A549 (cell line): ENCODE measurements around the gene WDHD1. TPM values are rescaled to one million over a fixed set of nuclear protein-coding genes. Genes with fewer than 3 reads are reported as not detected.

Experiments
- ATAC-seq, 2 experiments: fragments of 200-7000 bp in 1 of 2; fragments of >200 bp in 1 of 2; cut with Nextera tagmentation in 1 of 2; cut with Tn5 transposase in 1 of 2; 3 replicates each; pipeline versions ENCODE4 v1.8.0 to v1.9.1; 2018 to 2020; ENCODE audit warnings: mild to moderate bottlenecking in 1 of 2, moderate library complexity in 1 of 2
- CTCF ChIA-PET: fragments of 300-600 bp; sonication (Branson Sonifier 250); formaldehyde crosslinking; extraction: SDS; loops from one replicate; lab custom pipeline; 2021; ENCODE audit warnings: antibody characterized with exemption, inconsistent platforms; lab: Yijun Ruan, JAX
- POLR2A ChIA-PET: fragments of 350-600 bp; formaldehyde crosslinking; extraction: SDS; loops from one replicate; lab custom pipeline; 2021; ENCODE audit warnings: antibody characterized with exemption, inconsistent platforms; lab: Yijun Ruan, JAX
- DNase-seq, 2 experiments: peaks; one replicate each; pipeline versions ENCODE4 v3.0.0 to v3.0.0-alpha.2; 2011 to 2016; ENCODE audit warnings: low read depth in 1 of 2, low spot score in 1 of 2
- FAIRE-seq: peaks from 2 replicates; lab custom pipeline; 2011; peaks lifted over from hg19 to GRCh38; lab: Jason Lieb, UNC
- H3K27ac ChIP-seq, 2 experiments: fragments of >200 bp; sonication (Bioruptor Twin); formaldehyde crosslinking; 3 replicates each; pipeline ENCODE4 v1.5.1; 2016 to 2017
- H3K4me1 ChIP-seq: fragments of >200 bp; sonication (Bioruptor Twin); formaldehyde crosslinking; 3 replicates; pipeline ENCODE4 v1.6.1; 2016
- H3K4me2 ChIP-seq: fragments of >200 bp; sonication (Bioruptor Twin); formaldehyde crosslinking; 3 replicates; pipeline ENCODE4 v1.6.1; 2016
- H3K4me3 ChIP-seq: fragments of >200 bp; sonication (Bioruptor Twin); formaldehyde crosslinking; 3 replicates; pipeline ENCODE4 v1.5.1; 2016
- H3K9me3 ChIP-seq: fragments of >200 bp; sonication (Bioruptor Twin); formaldehyde crosslinking; 3 replicates; pipeline ENCODE4 v1.6.1; 2016
- ATOH8 ChIP-seq: fragments of 250-450 bp; sonication (Bioruptor Pico); IDR thresholded peaks from 2 replicates; pipeline ENCODE4 v1.5.0; 2020; ENCODE audit warnings: low read depth, mild to moderate bottlenecking, moderate library complexity
- CBX2 ChIP-seq: fragments of 200-600 bp; sonication (generic); IDR thresholded peaks from 2 replicates; pipeline ENCODE4 v1.6.1; 2016; ENCODE audit warnings: low read depth, mild to moderate bottlenecking, borderline replicate concordance
- CBX8 ChIP-seq: fragments of 200-600 bp; sonication (generic); IDR thresholded peaks from 2 replicates; pipeline ENCODE4 v1.6.1; 2016
- CEBPB ChIP-seq, 2 experiments: fragments of >200 bp in 1 of 2; sonication (Bioruptor Twin) in 1 of 2; formaldehyde crosslinking in 1 of 2; IDR thresholded peaks; 2 replicates each; pipeline ENCODE4 v1.6.1; 2012 to 2016
- CTCF ChIP-seq: fragments of >200 bp; sonication (Bioruptor Twin); formaldehyde crosslinking; IDR thresholded peaks from 3 replicates; pipeline ENCODE4 v1.5.1; 2016
- FOSB ChIP-seq: fragments of 250-450 bp; sonication (Bioruptor Pico); IDR thresholded peaks from 2 replicates; pipeline ENCODE4 v1.5.0; 2020; ENCODE audit warnings: mild to moderate bottlenecking, moderate library complexity
- FOSL2 ChIP-seq, 2 experiments: fragments of 450-650 bp in 1 of 2; fragments of >200 bp in 1 of 2; sonication (Bioruptor Twin) in 1 of 2; formaldehyde crosslinking; IDR thresholded peaks; 2 replicates each; pipeline versions ENCODE4 v1.5.0 to v1.6.1; 2016 to 2020; ENCODE audit warnings: mild to moderate bottlenecking in 1 of 2, moderate library complexity in 1 of 2
- FOXS1 ChIP-seq: fragments of 250-450 bp; sonication (Bioruptor Pico); IDR thresholded peaks from 2 replicates; pipeline ENCODE4 v1.5.0; 2020; ENCODE audit warnings: mild to moderate bottlenecking, moderate library complexity
- HMGXB4 ChIP-seq: fragments of 250-450 bp; sonication (Bioruptor Pico); IDR thresholded peaks from 2 replicates; pipeline ENCODE4 v1.5.0; 2021; ENCODE audit warnings: mild to moderate bottlenecking, moderate library complexity, borderline replicate concordance
- JUNB ChIP-seq: fragments of >200 bp; sonication (Bioruptor Twin); formaldehyde crosslinking; IDR thresholded peaks from 2 replicates; pipeline ENCODE4 v1.6.1; 2016
- KDM5A ChIP-seq: fragments of 200-600 bp; sonication (generic); IDR thresholded peaks from 2 replicates; pipeline ENCODE4 v1.6.1; 2016; ENCODE audit warnings: antibody characterized with exemption, mild to moderate bottlenecking
- MYC ChIP-seq: IDR thresholded peaks from 2 replicates; pipeline ENCODE4 v1.6.1; 2012; ENCODE audit warnings: mild to moderate bottlenecking, inconsistent platforms, low read length, improper control_type of control experiment, borderline replicate concordance
- NPAS2 ChIP-seq: fragments of 250-450 bp; sonication (Bioruptor Pico); IDR thresholded peaks from 2 replicates; pipeline ENCODE4 v1.8.0; 2022; ENCODE audit warnings: mild to moderate bottlenecking, moderate library complexity, borderline replicate concordance
- POLR2AphosphoS2 ChIP-seq: conservative IDR thresholded peaks from 2 replicates; pipeline ENCODE4 v1.6.1; 2012; ENCODE audit warnings: low read length, improper control_type of control experiment, inconsistent platforms
- RARB ChIP-seq: fragments of 250-450 bp; sonication (Bioruptor Pico); IDR thresholded peaks from 2 replicates; pipeline ENCODE4 v1.8.0; 2021; ENCODE audit warnings: mild to moderate bottlenecking, moderate library complexity
- RFX5 ChIP-seq: fragments of 450-650 bp; IDR thresholded peaks from 2 replicates; pipeline ENCODE4 v1.7.1; 2014; ENCODE audit warnings: antibody characterized with exemption, mild to moderate bottlenecking, moderate library complexity
- SMC3 ChIP-seq: fragments of >200 bp; sonication (Bioruptor Twin); formaldehyde crosslinking; IDR thresholded peaks from 3 replicates; pipeline ENCODE4 v1.6.1; 2018; ENCODE audit warnings: inconsistent platforms
- ZC3H11A ChIP-seq: fragments of 450-650 bp; IDR thresholded peaks from 2 replicates; pipeline ENCODE4 v1.6.1; 2014; ENCODE audit warnings: antibody characterized with exemption, mild to moderate bottlenecking
- ZFP36 ChIP-seq: fragments of 450-650 bp; IDR thresholded peaks from 2 replicates; pipeline ENCODE4 v1.6.1; 2014; ENCODE audit warnings: borderline replicate concordance; ENCODE audit not compliant: partially characterized antibody
- ZSCAN20 ChIP-seq: fragments of 250-450 bp; sonication (Bioruptor Pico); IDR thresholded peaks from 2 replicates; pipeline ENCODE4 v1.8.0; 2022; ENCODE audit warnings: mild to moderate bottlenecking, moderate library complexity
- WGBS: methylation state at CpG from one replicate; pipeline ENCODE4 v1.1.6; 2017; ENCODE audit errors: missing lambda C conversion rate; 5-methylcytosine and 5-hydroxymethylcytosine counted together
- polyA plus RNA-seq, 4 experiments: library from polyadenylated mRNA; depleted of rRNA in 3 of 4; stranded (reverse); fragments of >200 nt; fragmentation: RNase III in 1 of 4; extraction: RNeasy Plus Mini Kit Qiagen cat#74134 plus additional on column Dnase treatment in 1 of 4; gene quantifications; 2 replicates in 3 of 4; 3 replicates in 1 of 4; pipeline ENCODE4 v1.2.3, GENCODE V29; 2011 to 2017
- TF ChIP-seq, protein P1 (sequence below): fragments of 200-600 bp; sonication (generic); IDR thresholded peaks from 2 replicates; pipeline ENCODE4 v1.6.1; 2016; ENCODE audit warnings: antibody characterized with exemption, mild to moderate bottlenecking, moderate library complexity
- TF ChIP-seq, protein P2 (sequence below): fragments of 150-350 bp; IDR thresholded peaks from 2 replicates; pipeline ENCODE4 v1.6.1; 2014; ENCODE audit warnings: low read depth, mild to moderate bottlenecking, low read length
- TF ChIP-seq, protein P3 (sequence below): IDR thresholded peaks from 2 replicates; pipeline ENCODE4 v1.6.1; 2012; ENCODE audit warnings: low read depth, borderline replicate concordance

WDHD1 gene
- polyA plus RNA-seq, 2 of the 4 experiments (the other 2 are of a cell fraction): 16.3 to 35.6 TPM

GRCh38 chr14:54974788-54975414, 52.0 kb downstream of the WDHD1 start (continued):
- no peak for TF ChIP-seq RARB (CRISPR knock-in tag)

GRCh38 chr14:54967496-54967895, 59.4 kb downstream of the WDHD1 start:
- Histone ChIP-seq H3K4me1 (no peaks in the 10 kb centered on the region), H3K4me2 (no peak overlapping the region), H3K4me3 (no peak overlapping the region)
- DNase-seq: no peak
- FAIRE-seq: no peak
- no peak for ATAC-seq
- 69% methylated on average over 4 of the region's 4 CpGs for WGBS
- CTCF ChIA-PET: interaction anchor here (1.0 to 1.5 kb wide), 2 partner anchors 10 to 65 kb away, joined by 3 to 5 read pairs; no protein-coding TSS in a partner anchor
- no peak for TF ChIP-seq KDM5A
- no peak for TF ChIP-seq MYC
- TF ChIP-seq CTCF: no peak
- TF ChIP-seq CBX2: no peak
- no peak for TF ChIP-seq JUNB
- no peak for TF ChIP-seq POLR2AphosphoS2
- no peak for TF ChIP-seq RFX5
- no peak for TF ChIP-seq FOSB
- TF ChIP-seq, protein P1, sequence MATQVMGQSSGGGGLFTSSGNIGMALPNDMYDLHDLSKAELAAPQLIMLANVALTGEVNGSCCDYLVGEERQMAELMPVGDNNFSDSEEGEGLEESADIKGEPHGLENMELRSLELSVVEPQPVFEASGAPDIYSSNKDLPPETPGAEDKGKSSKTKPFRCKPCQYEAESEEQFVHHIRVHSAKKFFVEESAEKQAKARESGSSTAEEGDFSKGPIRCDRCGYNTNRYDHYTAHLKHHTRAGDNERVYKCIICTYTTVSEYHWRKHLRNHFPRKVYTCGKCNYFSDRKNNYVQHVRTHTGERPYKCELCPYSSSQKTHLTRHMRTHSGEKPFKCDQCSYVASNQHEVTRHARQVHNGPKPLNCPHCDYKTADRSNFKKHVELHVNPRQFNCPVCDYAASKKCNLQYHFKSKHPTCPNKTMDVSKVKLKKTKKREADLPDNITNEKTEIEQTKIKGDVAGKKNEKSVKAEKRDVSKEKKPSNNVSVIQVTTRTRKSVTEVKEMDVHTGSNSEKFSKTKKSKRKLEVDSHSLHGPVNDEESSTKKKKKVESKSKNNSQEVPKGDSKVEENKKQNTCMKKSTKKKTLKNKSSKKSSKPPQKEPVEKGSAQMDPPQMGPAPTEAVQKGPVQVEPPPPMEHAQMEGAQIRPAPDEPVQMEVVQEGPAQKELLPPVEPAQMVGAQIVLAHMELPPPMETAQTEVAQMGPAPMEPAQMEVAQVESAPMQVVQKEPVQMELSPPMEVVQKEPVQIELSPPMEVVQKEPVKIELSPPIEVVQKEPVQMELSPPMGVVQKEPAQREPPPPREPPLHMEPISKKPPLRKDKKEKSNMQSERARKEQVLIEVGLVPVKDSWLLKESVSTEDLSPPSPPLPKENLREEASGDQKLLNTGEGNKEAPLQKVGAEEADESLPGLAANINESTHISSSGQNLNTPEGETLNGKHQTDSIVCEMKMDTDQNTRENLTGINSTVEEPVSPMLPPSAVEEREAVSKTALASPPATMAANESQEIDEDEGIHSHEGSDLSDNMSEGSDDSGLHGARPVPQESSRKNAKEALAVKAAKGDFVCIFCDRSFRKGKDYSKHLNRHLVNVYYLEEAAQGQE: no peak
- TF ChIP-seq CBX8: no peak
- TF ChIP-seq ZFP36: no peak
- TF ChIP-seq RARB (CRISPR knock-in tag): no peak
- TF ChIP-seq, all 56 proteins: peak for 0
- POLR2A ChIA-PET: no interaction called here
- no peaks in the 10 kb centered on the region for H3K9me3 ChIP-seq
- no peak overlapping the region for H3K27ac ChIP-seq

GRCh38 chr14:54955143-54955542, 71.8 kb downstream of the WDHD1 start:
- no peak overlapping the region for H3K4me2 ChIP-seq
- H3K4me3 ChIP-seq: no peak overlapping the region
- CTCF ChIA-PET: interaction anchor here (1.5 kb wide), 1 partner anchor 52 kb away, joined by 5 read pairs; the partner anchor contains the start of gene GCH1
- FAIRE-seq: no peak
- H3K27ac ChIP-seq: no peak overlapping the region
- H3K4me1 ChIP-seq: no peaks in the 10 kb centered on the region
- POLR2A ChIA-PET: no interaction called here
- no peak for ATAC-seq
- no peak for TF ChIP-seq ZSCAN20
- TF ChIP-seq, protein P2, sequence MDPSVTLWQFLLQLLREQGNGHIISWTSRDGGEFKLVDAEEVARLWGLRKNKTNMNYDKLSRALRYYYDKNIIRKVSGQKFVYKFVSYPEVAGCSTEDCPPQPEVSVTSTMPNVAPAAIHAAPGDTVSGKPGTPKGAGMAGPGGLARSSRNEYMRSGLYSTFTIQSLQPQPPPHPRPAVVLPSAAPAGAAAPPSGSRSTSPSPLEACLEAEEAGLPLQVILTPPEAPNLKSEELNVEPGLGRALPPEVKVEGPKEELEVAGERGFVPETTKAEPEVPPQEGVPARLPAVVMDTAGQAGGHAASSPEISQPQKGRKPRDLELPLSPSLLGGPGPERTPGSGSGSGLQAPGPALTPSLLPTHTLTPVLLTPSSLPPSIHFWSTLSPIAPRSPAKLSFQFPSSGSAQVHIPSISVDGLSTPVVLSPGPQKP: no peak
- no peak for TF ChIP-seq NPAS2
- TF ChIP-seq ZC3H11A: no peak
- TF ChIP-seq, protein P3, sequence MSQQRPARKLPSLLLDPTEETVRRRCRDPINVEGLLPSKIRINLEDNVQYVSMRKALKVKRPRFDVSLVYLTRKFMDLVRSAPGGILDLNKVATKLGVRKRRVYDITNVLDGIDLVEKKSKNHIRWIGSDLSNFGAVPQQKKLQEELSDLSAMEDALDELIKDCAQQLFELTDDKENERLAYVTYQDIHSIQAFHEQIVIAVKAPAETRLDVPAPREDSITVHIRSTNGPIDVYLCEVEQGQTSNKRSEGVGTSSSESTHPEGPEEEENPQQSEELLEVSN: no peak
- TF ChIP-seq ATOH8: no peak
- no peak for TF ChIP-seq HMGXB4 (CRISPR knock-in tag)
- no peak for TF ChIP-seq SMC3
- no peak for TF ChIP-seq FOXS1 (CRISPR knock-in tag)
- TF ChIP-seq FOSB: no peak
- TF ChIP-seq FOSL2 (IDR thresholded peaks at IDR 0.05): no peak
- TF ChIP-seq FOSL2 (CRISPR knock-in tag; IDR thresholded peaks at IDR 0.05): no peak
- no peak for TF ChIP-seq CEBPB (IDR thresholded peaks at IDR 0.05)
- TF ChIP-seq CBX2: no peak
- H3K9me3 ChIP-seq: no peaks in the 10 kb centered on the region
- no peak for DNase-seq
